HL-60 (cell line): ENCODE results near the gene CRIP2.

Source experiments
- CTCF ChIP-seq: IDR thresholded peaks from one replicate; pipeline ENCODE4 v1.5.1; 2011; ENCODE audit warnings: low read length, control low read depth, inconsistent platforms; ENCODE audit not compliant: insufficient read depth
- GABPA ChIP-seq: IDR thresholded peaks from 2 replicates; pipeline ENCODE4 v1.6.1; 2012; ENCODE audit warnings: low read depth

- TF ChIP-seq CTCF (no peak), GABPA (no peak)
Observed at GRCh38 chr14:105527381-105527825, 52.8 kb downstream of the CRIP2 start.
